HPDE6-E6E7 (cell line): ENCODE measurements around the gene ATP11A.

Source experiments
- DNase-seq: peaks from one replicate; pipeline ENCODE4 v3.0.0; 2011; ENCODE audit warnings: missing footprints; ENCODE audit errors: extremely low spot score

The ATP11A gene

GRCh38 chr13:112709825-112710783 lies 20.3 kb downstream of the ATP11A start:
- no peak for DNase-seq

GRCh38 chr13:112710855-112711527 lies 21.2 kb downstream of the ATP11A start:
- DNase-seq, result no peak

DNA sequence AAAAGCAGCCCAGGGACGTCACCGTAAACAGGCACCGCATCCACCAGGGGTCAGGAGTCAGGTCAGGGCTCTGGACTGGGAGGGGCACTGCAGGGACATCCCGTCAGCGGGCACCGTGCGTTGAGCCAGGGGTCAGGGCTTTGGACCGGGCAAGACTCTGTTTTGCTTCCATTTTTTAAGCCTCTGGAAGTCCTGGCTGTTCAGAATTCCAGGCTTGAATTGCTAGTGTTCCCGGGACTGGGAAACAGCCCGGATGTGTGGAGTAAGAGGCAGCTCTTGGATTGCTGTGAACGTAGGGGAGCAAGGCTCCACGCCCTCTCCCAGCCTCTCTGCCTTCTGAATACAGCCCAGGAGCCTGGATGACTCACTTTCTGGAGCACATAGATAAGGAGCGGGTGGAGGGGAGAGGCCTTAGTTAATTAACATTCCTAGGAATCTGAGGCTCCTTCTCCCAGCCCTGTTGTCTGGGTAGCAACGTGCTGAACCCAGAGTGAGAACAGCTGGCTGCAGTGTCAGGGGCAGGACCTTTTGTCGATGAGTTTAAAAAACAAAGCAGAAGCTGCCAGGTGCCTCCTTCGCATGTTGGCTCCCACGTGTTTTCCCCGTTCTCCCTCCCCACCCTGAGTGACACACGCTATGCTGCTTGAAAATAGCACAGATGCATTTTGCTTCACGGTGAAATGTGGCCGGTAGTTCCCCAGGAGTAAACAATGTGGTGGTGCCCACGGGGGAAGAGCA lies 21.9 kb downstream of the ATP11A start:
- peak; percentile 98 for DNase-seq

- DNase-seq, result no peak
These were observed 22.8 kb downstream of the ATP11A start for GRCh38 chr13:112712451-112713207.

GRCh38 chr13:112713517-112714253 lies 23.8 kb downstream of the ATP11A start:
- DNase-seq, result no peak

- no peak for DNase-seq
These were observed 24.7 kb downstream of the ATP11A start for GRCh38 chr13:112714376-112715174.

DNA sequence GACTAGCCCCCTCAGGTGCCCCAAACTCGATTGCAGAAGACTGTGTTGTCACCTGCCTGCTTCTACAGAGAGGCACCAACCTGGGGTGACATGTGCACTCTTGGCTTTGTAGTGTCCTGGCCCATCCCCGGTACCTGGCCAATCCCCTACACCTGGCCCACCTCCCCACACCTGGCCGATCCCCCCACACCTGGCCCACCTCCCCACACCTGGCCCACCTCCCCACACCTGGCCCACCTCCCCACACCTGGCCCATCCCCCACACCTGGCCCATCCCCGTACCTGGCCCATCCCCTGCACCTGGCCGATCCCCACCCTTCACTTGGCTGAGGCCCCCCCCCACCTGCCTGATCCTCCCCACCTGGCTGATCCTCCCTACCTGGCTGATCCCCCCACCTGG lies 25.4 kb downstream of the ATP11A start:
- DNase-seq, result no peak

GRCh38 chr13:112715715-112716460 lies 26.1 kb downstream of the ATP11A start:
- DNase-seq, result no peak

DNA sequence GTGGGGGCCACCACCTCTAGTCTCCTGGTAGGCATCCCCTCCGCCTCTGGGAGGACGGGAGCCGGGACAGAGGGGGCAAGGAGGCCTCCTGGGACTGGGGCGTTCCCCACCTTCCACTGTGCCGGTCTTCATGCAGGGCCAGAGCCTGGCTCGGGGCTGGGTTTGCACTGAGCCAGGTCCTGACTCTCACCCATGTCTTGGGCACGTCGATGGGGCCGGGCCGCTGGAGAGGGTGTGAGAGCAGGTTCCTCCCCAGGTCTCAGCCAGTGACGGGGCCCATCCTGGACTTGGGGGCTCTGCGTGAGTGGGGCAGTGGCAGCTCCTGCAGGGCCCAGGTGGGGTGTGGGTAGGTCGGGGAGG lies 26.6 kb downstream of the ATP11A start:
- no peak for DNase-seq

DNA sequence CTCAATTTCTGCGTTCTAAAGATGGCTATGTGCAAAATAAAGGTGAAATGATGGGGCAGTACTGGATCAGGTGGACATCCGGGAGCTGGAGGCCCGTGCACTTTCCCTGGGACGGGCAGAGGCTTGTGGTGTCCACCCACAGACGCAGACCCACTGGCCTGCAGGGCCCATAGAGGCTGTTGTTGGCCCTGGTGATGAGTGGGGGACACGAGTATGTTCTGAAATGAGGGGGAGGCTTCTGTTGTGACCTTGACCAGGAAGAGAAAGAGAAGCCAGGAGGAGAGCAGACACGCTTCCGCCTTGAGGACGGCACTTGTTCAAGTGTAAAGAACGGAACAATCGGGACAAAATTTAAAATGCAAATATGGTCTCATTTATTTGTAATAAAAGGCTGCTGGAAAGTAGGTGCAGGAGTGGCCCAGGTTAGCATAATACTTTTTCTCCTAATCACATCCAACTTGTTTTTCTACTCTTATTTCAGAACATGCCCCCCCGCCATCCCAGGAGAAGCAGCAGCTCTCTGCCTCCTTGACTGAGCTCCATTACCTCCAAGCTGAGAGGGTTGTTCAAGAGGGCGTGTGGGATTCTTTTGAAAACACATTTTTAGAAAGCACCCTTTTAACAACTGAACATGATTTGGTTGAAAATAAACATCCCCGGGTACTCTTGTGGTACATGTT lies 27.1 kb downstream of the ATP11A start:
- no peak for DNase-seq

DNA sequence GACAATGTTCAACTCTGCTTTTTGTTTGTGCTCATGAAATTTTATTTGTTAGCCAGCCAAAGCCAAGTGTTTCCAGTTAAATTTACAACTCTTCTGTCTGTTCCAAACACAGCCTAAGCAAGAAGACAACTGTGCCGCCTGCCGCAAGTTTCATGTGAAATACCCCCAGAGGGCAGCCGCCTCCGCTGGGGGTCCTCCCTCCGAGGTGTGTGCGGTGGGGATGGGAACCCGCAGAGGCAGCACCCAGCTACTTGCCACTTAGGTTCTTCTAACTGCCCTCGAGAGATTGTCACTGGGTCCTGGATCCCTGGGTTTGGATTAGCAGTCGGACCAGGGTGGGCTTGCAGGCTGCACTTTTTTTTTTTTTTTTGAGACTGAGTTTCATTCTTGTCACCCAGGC lies 28.5 kb downstream of the ATP11A start:
- DNase-seq, result no peak

DNA sequence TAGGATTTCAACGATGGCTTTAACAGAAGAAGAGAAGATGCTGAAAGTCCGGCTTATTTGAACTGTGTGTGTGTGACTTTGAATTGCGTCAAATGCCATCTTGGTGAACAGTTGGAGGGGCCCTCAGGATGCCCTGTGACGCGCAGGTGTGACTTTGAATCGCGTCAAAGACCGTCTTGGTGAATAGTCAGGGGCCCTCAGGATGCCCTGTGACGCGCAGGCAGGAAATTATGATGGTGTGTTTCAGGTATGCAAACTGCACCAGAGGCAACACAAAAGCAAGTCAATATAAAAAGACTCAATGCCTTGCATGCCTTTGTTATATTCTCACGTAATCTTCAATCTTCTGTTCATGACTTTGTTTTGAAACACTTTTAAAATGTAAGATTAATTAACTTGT lies 29.2 kb downstream of the ATP11A start:
- peak; percentile 40 for DNase-seq

DNA sequence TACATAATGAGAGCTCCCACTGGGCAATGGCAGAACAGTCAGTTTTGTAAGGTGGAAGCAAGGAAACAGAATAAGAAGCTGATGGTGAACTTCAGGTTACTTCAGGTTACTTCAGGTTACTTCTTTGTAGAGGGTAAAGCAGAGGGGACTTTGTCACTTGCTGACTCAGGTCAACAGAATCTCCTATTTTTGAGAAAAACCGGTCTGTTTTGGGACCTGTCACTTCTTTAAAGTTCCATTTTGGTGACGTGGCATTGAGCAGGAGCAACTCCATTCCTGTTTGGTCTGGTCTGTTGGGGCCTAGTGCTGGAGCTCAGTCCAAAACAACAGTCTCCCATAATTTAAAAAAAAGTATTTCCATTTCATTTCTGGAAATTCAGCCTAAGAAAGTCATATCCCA lies 29.7 kb downstream of the ATP11A start:
- no peak for DNase-seq

DNA sequence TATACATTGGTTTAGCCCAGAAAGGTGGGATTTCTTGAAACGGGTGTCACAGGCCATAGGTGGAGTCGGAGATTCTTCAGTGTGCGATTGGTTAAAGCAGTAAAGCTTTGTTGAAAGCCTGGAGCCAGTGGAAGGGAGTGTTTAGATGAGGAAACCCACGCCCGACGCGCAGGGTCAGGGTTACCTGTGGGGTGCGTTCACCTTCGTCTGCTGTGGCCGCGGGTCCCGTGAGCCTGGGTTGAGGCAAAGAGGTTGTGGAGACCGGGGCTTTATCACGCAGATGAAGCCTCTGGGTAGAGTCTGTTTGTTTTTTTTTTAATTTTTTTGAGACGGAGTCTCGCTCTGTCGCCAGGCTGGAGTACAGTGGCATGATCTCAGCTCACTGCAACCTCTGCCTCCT lies 30.4 kb downstream of the ATP11A start:
- no peak for DNase-seq

GRCh38 chr13:112720814-112721197 lies 31.0 kb downstream of the ATP11A start:
- DNase-seq, result no peak

GRCh38 chr13:112721198-112722104 lies 31.6 kb downstream of the ATP11A start:
- no peak for DNase-seq

DNA sequence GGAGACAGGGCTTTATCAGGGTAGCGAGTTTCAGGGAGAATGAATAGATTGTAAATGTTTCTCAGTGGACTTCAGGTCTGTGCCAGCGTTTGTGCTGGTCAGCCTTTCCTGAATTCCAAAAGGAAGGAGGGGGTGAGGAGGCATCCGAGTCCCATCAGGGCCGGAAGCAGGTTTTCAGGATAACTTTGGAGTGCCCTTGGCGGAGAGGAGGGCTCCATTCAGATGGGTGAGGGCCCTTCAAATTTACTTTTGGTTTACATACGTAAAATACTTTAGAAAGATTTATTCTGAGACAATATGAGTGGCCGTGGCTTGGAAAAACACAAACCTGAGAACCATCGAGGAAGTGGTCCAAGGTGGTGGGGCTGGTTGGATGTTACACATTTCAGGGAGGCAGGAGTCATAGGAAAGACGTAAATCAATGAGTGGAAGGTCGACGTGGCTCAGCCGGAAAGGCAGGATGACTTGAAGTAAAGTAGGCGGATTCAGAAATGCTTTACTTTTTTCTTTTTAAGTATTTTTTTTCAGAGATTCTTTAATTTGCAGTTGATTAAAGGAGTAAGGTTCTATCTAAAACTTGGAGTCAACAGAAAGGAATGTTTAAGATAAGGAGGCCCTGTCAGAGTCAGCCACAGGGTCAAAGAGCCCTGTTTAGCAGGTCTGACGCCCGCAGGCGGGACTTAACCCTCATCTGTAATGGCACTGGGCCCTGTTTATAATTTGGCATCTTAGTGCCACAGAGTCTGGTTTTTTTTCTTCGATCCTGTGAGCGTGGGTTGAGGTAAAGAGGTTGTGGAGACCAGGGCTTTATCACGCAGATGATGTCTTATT lies 32.8 kb downstream of the ATP11A start:
- DNase-seq, result peak; percentile 64
